Esophagus (tissue), 2 donors: ENCODE measurements around the gene DCT. TPM values are rescaled to one million over a fixed set of nuclear protein-coding genes. Genes with fewer than 3 reads are reported as not detected.
"Not testable (repeated sequence)": the region's sequence is repeated elsewhere in the genome, so short reads cannot be mapped to it uniquely, and the experiment has no call there.

ENCODE experiments used
- H3K27ac ChIP-seq, 2 donors: one replicate each; pipeline ENCODE4 v1.5.1; 2013; ENCODE audit warnings: low read depth in 2 of 2, mild to moderate bottlenecking in 2 of 2, inconsistent platforms in 1 of 2, low read length in 1 of 2, moderate library complexity in 1 of 2
- H3K27me3 ChIP-seq, 2 donors: one replicate each; pipeline ENCODE4 v1.6.1; 2013; ENCODE audit warnings: low read length in 2 of 2, control low read depth in 1 of 2, mild to moderate bottlenecking in 1 of 2; ENCODE audit not compliant: insufficient read depth in 2 of 2, control insufficient read depth in 1 of 2
- H3K36me3 ChIP-seq, 2 donors: one replicate each; pipeline ENCODE4 v1.6.1; 2013; ENCODE audit warnings: low read length in 1 of 2; ENCODE audit not compliant: control insufficient read depth in 2 of 2, insufficient read depth in 2 of 2
- H3K4me1 ChIP-seq, 2 donors: one replicate each; pipeline ENCODE4 v1.6.1; 2013; ENCODE audit warnings: low read length in 1 of 2; ENCODE audit not compliant: control insufficient read depth in 2 of 2, insufficient read depth in 2 of 2
- H3K4me3 ChIP-seq, 2 donors: one replicate each; pipeline ENCODE4 v1.5.1; 2013; ENCODE audit warnings: low read length in 2 of 2, mild to moderate bottlenecking in 2 of 2, low read depth in 1 of 2, moderate library complexity in 1 of 2
- H3K9me3 ChIP-seq, 2 donors: one replicate each; pipeline ENCODE4 v1.6.1; 2013; ENCODE audit warnings: mild to moderate bottlenecking in 2 of 2, low read depth in 1 of 2, low read length in 1 of 2, moderate library complexity in 1 of 2; ENCODE audit not compliant: control insufficient read depth in 2 of 2, insufficient read depth in 1 of 2
- WGBS, 2 donors: extraction: QIAGEN DNeasy Blood & Tissue Kit; methylation state at CpG; one replicate each; pipeline ENCODE4 v1.1.7; 2013; 5-methylcytosine and 5-hydroxymethylcytosine counted together
- polyA plus RNA-seq, 2 donors: library from polyadenylated mRNA; stranded (reverse); fragments of 200-250 nt; gene quantifications; one replicate each; pipeline ENCODE4 v1.2.3, GENCODE V29; 2013
- donor health status: healthy with polysubstance abuse.
- donor health status: Bipolar disorder and iron deficiency.

The DCT gene
- polyA plus RNA-seq, result under 1 TPM; 0.02 to 0.04 TPM

- H3K9me3 ChIP-seq, result no peaks in the 10 kb centered on the region
- no peaks in the 10 kb centered on the region for H3K27me3 ChIP-seq
- 31 to 38% methylated on average over 3 of the region's 3 CpGs for WGBS, 2 donors
- no peak within 1 kb of the TSS for H3K27ac ChIP-seq
- H3K36me3 ChIP-seq, result no peaks in the 10 kb centered on the region
- no peaks in the 10 kb centered on the region for H3K4me1 ChIP-seq
- H3K4me3 ChIP-seq, result no peak within 1 kb of the TSS
These were observed at the start of gene DCT for GRCh38 chr13:94479616-94480015. Gene DCT (minus strand): TSS chr13:94479682. CDS start chr13:94479255, 427 bp downstream.

DNA sequence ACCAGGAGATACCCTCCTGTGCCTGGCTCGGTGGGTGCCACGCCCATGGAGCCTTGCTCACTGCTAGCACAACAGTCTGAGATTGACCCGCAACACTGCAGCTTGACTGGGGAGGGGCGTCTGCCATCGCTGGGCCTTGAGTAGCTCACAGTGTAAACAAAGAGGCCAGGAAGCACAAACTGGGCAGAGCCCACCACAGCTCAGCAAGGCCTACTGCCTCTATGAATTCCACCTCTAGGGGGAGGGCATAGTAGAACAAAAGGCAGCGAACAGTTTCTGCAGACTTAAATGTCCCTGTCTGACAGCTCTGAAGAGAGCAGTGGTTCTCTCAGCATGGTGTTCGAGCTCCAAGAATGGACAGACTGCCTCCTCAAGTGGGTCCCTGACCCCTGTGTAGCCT, 47.5 kb upstream of the DCT start:
- not testable (repeated sequence) for H3K27ac ChIP-seq, H3K36me3 ChIP-seq, H3K4me1 ChIP-seq, H3K27me3 ChIP-seq, H3K9me3 ChIP-seq, H3K4me3 ChIP-seq
- 52 to 68% methylated on average over 7 of the region's 7 CpGs for WGBS, 2 donors

GRCh38 chr13:94525781-94526180, 46.3 kb upstream of the DCT start:
- Histone ChIP-seq H3K36me3 (no peaks in the 10 kb centered on the region), H3K4me3 (no peak overlapping the region), H3K27ac (no peak overlapping the region), H3K9me3 (no peaks in the 10 kb centered on the region), H3K27me3 (no peaks in the 10 kb centered on the region), H3K4me1 (no peaks in the 10 kb centered on the region)
- WGBS, 2 donors, result 89 to 90% methylated on average over 2 of the region's 2 CpGs

DNA sequence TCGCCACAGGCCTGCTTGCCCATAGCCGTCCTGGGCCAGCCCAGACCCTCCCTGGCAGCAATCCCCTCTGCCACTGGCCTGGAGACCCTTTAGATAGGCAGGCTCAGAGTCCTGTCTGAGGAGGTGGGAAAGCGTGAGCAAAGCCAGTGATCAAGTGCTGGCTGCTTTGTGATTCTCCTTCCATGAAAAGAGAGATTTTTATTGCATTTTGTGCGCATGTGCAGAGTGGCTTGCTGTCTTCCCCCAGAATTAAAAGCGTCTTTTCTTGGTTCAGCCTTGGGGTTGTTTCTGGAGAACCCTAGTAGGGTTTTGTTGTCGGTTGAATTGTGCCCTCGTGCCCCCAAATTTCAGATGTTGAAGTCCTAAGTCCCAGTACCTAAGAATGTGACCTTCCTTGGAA, 44.9 kb upstream of the DCT start:
- WGBS, 2 donors, result 81 to 88% methylated on average over 7 of the region's 7 CpGs
- Histone ChIP-seq H3K27me3 (no peaks in the 10 kb centered on the region), H3K9me3 (no peaks in the 10 kb centered on the region), H3K4me1 (no peaks in the 10 kb centered on the region), H3K4me3 (no peak overlapping the region), H3K36me3 (no peaks in the 10 kb centered on the region), H3K27ac (no peak overlapping the region)

DNA sequence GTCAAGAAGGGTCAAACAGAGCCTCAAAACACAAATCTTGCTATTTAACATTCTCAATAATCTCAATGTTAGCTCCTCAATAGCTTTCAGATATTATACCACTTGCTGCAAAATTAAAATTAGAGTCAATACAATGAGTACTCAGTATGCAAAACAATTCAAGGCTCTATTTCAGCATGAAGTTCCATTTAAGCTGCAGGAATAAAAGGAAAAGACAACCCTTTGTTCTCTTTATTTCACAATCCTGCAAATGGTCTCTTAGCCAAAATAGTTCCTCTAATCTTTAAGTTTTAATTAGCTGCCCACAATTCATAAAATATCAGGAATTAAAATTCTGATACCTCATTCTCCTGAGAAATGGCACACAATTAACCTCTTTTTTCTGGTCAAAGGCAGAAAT, 40.5 kb upstream of the DCT start:
- Histone ChIP-seq H3K27ac (no peak overlapping the region), H3K9me3 (no peaks in the 10 kb centered on the region), H3K36me3 (no peaks in the 10 kb centered on the region), H3K4me3 (no peak overlapping the region), H3K4me1 (no peaks in the 10 kb centered on the region), H3K27me3 (no peaks in the 10 kb centered on the region)

GRCh38 chr13:94516456-94516855, 37.0 kb upstream of the DCT start:
- H3K9me3 ChIP-seq, result no peaks in the 10 kb centered on the region
- no peak overlapping the region for H3K4me3 ChIP-seq
- H3K4me1 ChIP-seq, result no peaks in the 10 kb centered on the region
- H3K36me3 ChIP-seq, result no peaks in the 10 kb centered on the region
- no peaks in the 10 kb centered on the region for H3K27me3 ChIP-seq
- no peak overlapping the region for H3K27ac ChIP-seq
- WGBS, 2 donors, result 36 to 46% methylated on average over 1 of the region's 1 CpG

DNA sequence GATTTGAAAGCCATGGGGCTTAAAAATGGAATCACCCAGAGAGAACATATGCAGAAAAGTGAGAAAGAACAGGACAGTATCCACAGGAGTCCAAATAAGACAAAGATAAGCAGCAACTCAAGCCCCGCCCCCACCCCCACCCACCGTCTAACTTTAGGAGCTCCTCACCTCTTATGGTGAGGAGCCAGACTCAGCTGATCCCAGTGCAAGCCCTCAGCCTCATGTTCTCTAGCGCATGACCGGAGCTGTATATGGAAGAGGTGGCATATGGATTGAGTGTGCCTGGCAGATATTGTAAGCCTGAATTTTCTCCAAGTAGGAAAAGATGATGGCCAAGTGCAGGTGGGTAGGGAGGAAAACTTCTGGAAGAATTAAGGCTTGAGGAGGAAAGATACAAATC, 36.4 kb upstream of the DCT start:
- H3K27ac ChIP-seq, result no peak overlapping the region
- 84 to 90% methylated on average over 4 of the region's 4 CpGs for WGBS, 2 donors
- H3K27me3 ChIP-seq, result no peaks in the 10 kb centered on the region
- no peaks in the 10 kb centered on the region for H3K36me3 ChIP-seq
- H3K9me3 ChIP-seq, result no peaks in the 10 kb centered on the region
- H3K4me3 ChIP-seq, result no peak overlapping the region
- no peaks in the 10 kb centered on the region for H3K4me1 ChIP-seq

- H3K36me3 ChIP-seq, result no peaks in the 10 kb centered on the region
- no peaks in the 10 kb centered on the region for H3K27me3 ChIP-seq
- WGBS, 2 donors, result 85 to 90% methylated on average over 2 of the region's 2 CpGs
- H3K9me3 ChIP-seq, result no peaks in the 10 kb centered on the region
- H3K27ac ChIP-seq, result no peak overlapping the region
- H3K4me1 ChIP-seq, result no peaks in the 10 kb centered on the region
- H3K4me3 ChIP-seq, result no peak overlapping the region
These were observed 35.9 kb upstream of the DCT start for GRCh38 chr13:94515374-94515773.

DNA sequence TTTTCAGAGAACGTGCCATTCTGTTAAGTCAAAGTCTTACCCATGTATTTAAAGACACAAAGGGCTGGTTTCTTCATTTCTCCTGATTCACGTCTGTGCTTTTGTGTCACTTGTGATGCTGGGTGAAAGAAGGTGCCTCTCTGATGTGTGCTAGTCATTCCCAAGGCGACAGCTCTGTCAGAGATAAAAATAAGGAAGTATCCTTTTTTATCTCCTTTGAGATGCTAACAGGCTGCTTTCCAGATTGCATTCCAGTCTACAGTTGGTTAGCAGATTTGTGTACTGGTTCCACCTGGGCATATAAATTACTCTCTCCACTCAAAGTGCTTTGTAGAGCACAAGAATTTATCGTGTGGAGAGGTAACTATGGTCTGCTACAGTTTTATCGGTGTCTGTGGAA, 33.5 kb upstream of the DCT start:
- H3K27me3 ChIP-seq, result no peaks in the 10 kb centered on the region
- no peaks in the 10 kb centered on the region for H3K4me1 ChIP-seq
- H3K4me3 ChIP-seq, result no peak overlapping the region
- H3K9me3 ChIP-seq, result no peaks in the 10 kb centered on the region
- 60 to 65% methylated on average over 5 of the region's 5 CpGs for WGBS, 2 donors
- H3K36me3 ChIP-seq, result no peaks in the 10 kb centered on the region
- no peak overlapping the region for H3K27ac ChIP-seq

GRCh38 chr13:94505730-94506129, 26.2 kb upstream of the DCT start:
- Histone ChIP-seq H3K9me3 (no peaks in the 10 kb centered on the region), H3K27me3 (no peaks in the 10 kb centered on the region), H3K36me3 (no peaks in the 10 kb centered on the region), H3K27ac (no peak overlapping the region), H3K4me3 (no peak overlapping the region), H3K4me1 (no peaks in the 10 kb centered on the region)
- 52 to 62% methylated on average over 1 of the region's 1 CpG for WGBS, 2 donors
